Endothelial cell (in vitro differentiated cells): ENCODE results near the gene TRPV4. TPM values are rescaled to one million over a fixed set of nuclear protein-coding genes. Genes with fewer than 3 reads are reported as not detected.

Experiments used
- DNase-seq: peaks from one replicate; pipeline ENCODE4 v3.0.0; 2021; ENCODE audit warnings: low spot score
- H3K27ac Mint-ChIP-seq: one replicate; pipeline ENCODE4 v1.8.0; 2021; ENCODE audit warnings: mixed read lengths, inconsistent platforms; ENCODE audit not compliant: unreplicated experiment
- H3K27me3 Mint-ChIP-seq: one replicate; pipeline ENCODE4 v1.8.0; 2021; ENCODE audit warnings: mild to moderate bottlenecking, moderate library complexity, mixed read lengths, inconsistent platforms; ENCODE audit not compliant: unreplicated experiment
- H3K36me3 Mint-ChIP-seq: one replicate; pipeline ENCODE4 v1.8.0; 2021; ENCODE audit warnings: mild to moderate bottlenecking, low read depth, mixed read lengths, inconsistent platforms; ENCODE audit not compliant: unreplicated experiment
- H3K4me1 Mint-ChIP-seq: one replicate; pipeline ENCODE4 v1.8.0; 2021; ENCODE audit warnings: mild to moderate bottlenecking, mixed read lengths, inconsistent platforms; ENCODE audit not compliant: unreplicated experiment
- H3K4me3 Mint-ChIP-seq: one replicate; pipeline ENCODE4 v1.8.0; 2021; ENCODE audit warnings: mild to moderate bottlenecking, mixed read lengths, inconsistent platforms; ENCODE audit not compliant: unreplicated experiment
- H3K9me3 Mint-ChIP-seq: one replicate; pipeline ENCODE4 v1.8.0; 2021; ENCODE audit warnings: mixed read lengths, inconsistent platforms; ENCODE audit not compliant: unreplicated experiment
- total RNA-seq: library from RNA; stranded (reverse); fragmentation: NEBNext Ultra II Directional; extraction: Animal tissue kit (Norgen Biotek cat#: 25700); gene quantifications from one replicate; pipeline ENCODE4 v1.2.1, GENCODE V29; 2021; ENCODE audit not compliant: unreplicated experiment
- TF ChIP-seq, protein P1 (sequence below): fragments of 200-600 bp; sonication (generic); IDR thresholded peaks from one replicate; pipeline ENCODE4 v1.5.0; 2021; ENCODE audit warnings: antibody characterized with exemption; ENCODE audit not compliant: unreplicated experiment

The TRPV4 gene
- total RNA-seq, 1 donor from 2014 or later: 7.0 TPM

DNA sequence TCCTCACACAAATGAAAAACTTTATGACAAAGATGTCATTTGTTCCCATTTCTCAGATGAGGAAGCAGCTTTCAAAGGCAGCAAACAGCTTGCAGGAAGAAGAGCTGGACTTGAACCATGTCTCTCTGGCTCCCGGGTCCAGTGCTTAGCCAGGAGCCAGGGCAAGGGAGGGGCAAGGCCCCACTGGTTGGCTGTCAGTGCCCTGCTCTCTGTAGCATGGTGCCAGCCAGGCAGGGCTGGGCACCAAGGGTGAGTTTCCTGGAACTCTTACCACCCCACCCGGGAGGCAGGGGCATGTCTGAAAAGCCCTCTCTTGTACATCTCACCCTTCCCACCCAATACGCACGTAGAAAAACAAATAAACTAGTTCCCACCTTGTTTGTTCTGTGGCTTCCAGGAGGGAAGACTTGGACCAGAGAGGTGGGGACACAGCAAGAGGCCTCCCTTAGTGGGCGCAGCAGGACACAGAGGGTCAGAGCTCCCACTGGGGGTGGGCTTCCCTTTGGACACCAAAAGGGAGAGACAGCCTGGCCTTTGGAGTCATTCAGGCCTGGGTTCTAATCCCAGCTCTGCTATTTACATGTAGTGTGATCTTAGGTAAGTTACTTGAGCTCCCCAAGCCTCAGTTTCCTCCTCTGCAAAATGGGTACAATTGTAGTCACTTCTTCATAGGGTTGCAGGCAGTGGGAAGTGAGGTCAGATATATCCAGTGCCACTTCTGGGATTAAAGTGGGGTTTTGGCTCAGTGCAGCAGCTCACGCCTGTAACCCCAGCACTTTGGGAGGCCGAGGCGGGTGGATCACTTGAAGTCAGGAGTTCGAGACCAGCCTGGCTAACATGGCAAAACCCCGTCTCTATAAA lies 17.2 kb downstream of the TRPV4 start:
- no peaks in the 10 kb centered on the region for H3K9me3 Mint-ChIP-seq
- no peak overlapping the region for H3K4me3 Mint-ChIP-seq
- peaks cover 6% of the 10 kb centered on the region for H3K27me3 Mint-ChIP-seq
- peaks cover 4% of the 10 kb centered on the region for H3K36me3 Mint-ChIP-seq
- DNase-seq: no peak
- TF ChIP-seq, protein P1, sequence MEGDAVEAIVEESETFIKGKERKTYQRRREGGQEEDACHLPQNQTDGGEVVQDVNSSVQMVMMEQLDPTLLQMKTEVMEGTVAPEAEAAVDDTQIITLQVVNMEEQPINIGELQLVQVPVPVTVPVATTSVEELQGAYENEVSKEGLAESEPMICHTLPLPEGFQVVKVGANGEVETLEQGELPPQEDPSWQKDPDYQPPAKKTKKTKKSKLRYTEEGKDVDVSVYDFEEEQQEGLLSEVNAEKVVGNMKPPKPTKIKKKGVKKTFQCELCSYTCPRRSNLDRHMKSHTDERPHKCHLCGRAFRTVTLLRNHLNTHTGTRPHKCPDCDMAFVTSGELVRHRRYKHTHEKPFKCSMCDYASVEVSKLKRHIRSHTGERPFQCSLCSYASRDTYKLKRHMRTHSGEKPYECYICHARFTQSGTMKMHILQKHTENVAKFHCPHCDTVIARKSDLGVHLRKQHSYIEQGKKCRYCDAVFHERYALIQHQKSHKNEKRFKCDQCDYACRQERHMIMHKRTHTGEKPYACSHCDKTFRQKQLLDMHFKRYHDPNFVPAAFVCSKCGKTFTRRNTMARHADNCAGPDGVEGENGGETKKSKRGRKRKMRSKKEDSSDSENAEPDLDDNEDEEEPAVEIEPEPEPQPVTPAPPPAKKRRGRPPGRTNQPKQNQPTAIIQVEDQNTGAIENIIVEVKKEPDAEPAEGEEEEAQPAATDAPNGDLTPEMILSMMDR: no peak
- H3K27ac Mint-ChIP-seq: no peak overlapping the region
- no peaks in the 10 kb centered on the region for H3K4me1 Mint-ChIP-seq

DNA sequence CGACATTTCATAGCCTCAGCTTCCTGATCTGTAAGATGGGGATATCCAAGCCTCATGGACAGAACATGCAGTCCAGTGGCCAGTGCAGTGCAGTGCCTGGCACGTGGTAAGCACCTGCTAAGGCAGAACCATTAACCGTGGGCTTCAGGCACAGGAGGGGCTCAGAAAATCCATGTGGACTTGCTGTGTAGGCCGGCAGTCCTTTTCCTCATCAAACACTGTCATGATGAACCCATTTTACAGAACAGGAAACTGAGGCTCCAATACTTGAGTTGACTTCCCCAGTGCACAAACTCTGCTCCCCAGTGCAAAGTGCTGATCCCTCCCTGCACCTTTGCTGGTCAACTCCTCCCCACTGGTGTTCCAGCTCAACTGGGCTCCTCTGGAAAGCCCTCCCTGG lies 18.0 kb downstream of the TRPV4 start:
- TF ChIP-seq, protein P1: no peak
- Mint-ChIP-seq H3K27me3 (peaks cover 6% of the 10 kb centered on the region), H3K9me3 (no peaks in the 10 kb centered on the region), H3K4me1 (no peaks in the 10 kb centered on the region), H3K27ac (no peak overlapping the region), H3K4me3 (no peak overlapping the region), H3K36me3 (peaks cover 4% of the 10 kb centered on the region)
- no peak for DNase-seq

GRCh38 chr12:109814600-109815150 lies 18.5 kb downstream of the TRPV4 start:
- no peaks in the 10 kb centered on the region for H3K9me3 Mint-ChIP-seq
- H3K4me1 Mint-ChIP-seq: no peaks in the 10 kb centered on the region
- peaks cover 6% of the 10 kb centered on the region for H3K27me3 Mint-ChIP-seq
- no peak for DNase-seq
- peaks cover 4% of the 10 kb centered on the region for H3K36me3 Mint-ChIP-seq
- H3K27ac Mint-ChIP-seq: no peak overlapping the region
- no peak overlapping the region for H3K4me3 Mint-ChIP-seq
- TF ChIP-seq, protein P1: no peak

DNA sequence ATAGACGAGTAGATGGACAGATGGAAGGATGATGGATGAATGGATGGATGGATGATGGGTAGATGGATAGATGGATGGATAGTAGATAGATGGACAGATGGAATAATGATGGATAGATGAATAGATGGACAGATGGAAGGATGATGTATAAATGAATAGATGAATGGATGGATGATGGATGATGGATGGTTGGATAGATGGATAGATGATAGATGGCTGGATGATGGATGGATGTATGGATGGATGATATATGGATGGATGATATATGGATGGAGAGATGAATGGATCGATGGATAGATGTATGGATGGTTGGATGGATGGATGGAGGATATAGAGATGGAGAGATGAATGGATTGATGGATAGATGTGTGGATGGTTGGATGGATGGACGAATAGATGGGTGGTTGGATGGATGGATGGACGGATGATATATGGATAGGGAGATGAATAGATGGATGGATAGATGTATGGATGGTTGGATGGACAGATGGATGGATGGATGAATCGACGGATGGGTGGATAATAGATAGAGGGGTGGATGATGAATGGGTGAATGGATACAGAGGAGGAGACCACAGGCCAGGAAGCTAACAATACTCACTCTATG lies 19.3 kb downstream of the TRPV4 start:
- no peaks in the 10 kb centered on the region for H3K9me3 Mint-ChIP-seq
- no peak for DNase-seq
- no peaks in the 10 kb centered on the region for H3K4me1 Mint-ChIP-seq
- H3K36me3 Mint-ChIP-seq: peaks cover 4% of the 10 kb centered on the region
- H3K27ac Mint-ChIP-seq: no peak overlapping the region
- H3K4me3 Mint-ChIP-seq: no peak overlapping the region
- H3K27me3 Mint-ChIP-seq: peaks cover 6% of the 10 kb centered on the region
- TF ChIP-seq, protein P1: no peak

DNA sequence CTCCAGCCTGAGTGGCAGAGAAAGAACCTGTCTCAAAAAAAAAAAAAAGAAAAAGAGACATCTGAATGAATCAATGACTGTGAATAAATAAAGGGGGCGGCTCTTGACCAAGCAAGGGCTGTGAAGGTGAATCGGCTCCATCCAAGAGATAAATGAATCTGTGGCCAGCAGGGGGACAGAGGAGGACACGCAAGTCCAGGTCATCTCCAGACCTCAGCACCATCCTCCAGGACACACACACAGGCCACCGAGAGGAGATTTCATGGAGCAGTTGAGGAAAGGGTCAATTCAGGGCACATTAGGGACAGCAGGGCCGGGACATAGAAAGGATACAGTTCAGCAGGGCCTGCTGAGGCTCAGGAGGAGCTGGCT lies 21.6 kb downstream of the TRPV4 start:
- no peak overlapping the region for H3K27ac Mint-ChIP-seq
- no peaks in the 10 kb centered on the region for H3K4me1 Mint-ChIP-seq
- TF ChIP-seq, protein P1: peak; percentile 14
- peaks cover 2% of the 10 kb centered on the region for H3K27me3 Mint-ChIP-seq
- no peak overlapping the region for H3K4me3 Mint-ChIP-seq
- no peaks in the 10 kb centered on the region for H3K36me3 Mint-ChIP-seq
- no peaks in the 10 kb centered on the region for H3K9me3 Mint-ChIP-seq
- DNase-seq: no peak
